Right kidney (tissue), 9 donors: ENCODE results near the gene ADIG.

ENCODE experiments used
- DNase-seq: peaks from one replicate; pipeline ENCODE4 v3.0.0-alpha.2; 2016
- long read RNA-seq, 8 donors: transcript quantifications; one replicate each; lab custom pipeline, GENCODE V29; 2026

Gene ADIG
- long read RNA-seq, donor 1, result 0 reads
- long read RNA-seq, donor 2, result 0 reads
- long read RNA-seq, donor 3, result 0 reads
- long read RNA-seq, donor 4, result 0 reads
- long read RNA-seq, donor 5, result 0 reads
- long read RNA-seq, donor 6, result 0 reads
- long read RNA-seq, donor 7, result 0 reads
- long read RNA-seq, donor 8, result 0 reads

DNA sequence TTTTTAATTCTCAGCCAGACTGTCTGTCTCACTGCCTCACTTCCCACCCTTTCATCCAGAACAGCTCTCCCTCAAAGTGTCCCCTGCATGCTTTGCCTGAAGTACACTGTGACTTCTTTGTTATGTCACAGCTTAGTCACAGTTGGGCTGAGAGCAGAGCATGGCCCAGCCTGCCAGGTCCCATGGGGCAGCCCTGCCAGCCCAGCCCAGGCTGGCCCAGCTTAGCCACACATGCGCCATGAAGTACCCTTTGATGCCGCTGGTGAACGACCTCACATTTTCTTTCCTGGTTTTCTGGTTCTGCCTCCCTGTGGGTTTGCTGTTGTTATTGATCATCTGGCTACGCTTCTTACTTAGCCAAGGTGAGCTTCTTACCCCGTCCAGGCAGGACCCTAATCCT lies at the start of gene ADIG:
ADIG (plus strand) TSS at position 185 of the 400 bp plus-strand sequence; CDS start at position 239, 54 bp downstream.
- DNase-seq, result no peak

DNA sequence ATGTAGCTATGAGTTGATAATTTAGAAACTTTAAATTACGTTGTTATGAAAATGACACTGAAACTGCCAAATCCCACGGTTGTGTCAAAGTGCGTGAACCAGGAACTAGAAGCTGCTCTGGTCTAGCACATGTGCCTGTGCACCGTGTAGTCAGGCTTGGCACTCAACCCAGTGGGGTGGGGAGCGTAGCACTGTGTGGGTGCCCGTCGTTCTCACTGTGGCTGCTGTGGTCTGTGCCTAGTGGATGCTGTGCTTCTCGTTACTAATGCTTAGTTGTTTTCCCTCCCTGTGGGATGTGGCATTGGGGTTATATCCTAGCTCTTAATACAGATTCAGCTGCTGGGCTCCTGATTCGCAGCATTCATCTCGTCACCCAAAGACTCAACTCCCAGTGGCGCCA lies 46.2 kb upstream of the ADIG start:
- no peak for DNase-seq

DNA sequence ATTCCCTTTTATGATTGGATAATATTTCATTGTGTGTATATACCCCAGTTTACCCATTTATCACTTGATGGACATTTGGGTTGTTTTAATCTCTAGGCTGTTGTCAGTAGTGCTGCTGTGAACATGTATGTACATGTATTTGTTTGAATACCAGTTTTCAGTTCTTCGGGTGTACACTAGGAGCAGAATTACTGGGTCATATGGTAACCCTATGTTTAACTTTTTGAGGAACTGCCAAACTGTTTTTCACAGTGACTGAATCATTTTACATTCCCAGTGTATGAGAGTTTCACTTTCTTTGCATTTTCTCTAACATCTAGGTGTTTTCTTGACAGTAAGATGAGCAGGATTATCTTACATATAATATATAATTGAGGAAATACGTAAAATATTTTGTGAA lies 44.7 kb upstream of the ADIG start:
- no peak for DNase-seq

DNA sequence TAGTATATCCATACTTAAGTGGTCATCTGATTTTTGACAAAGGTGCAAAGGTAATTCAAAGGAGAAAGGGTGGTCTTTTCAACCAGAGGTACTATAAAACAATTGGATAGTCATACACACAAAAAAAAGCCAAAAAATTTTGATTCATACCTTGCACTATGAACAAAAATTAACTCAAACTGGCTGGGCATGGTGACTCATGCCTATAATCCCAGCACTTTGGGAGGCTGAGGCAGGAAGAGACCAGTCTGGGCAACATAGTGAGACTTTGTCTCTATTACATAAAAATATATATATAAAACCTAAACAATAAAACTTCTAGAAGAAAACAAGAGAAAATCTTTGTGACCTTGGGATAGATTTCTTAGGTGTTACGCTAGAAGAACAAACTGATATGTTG lies 43.8 kb upstream of the ADIG start:
- DNase-seq, result no peak

DNA sequence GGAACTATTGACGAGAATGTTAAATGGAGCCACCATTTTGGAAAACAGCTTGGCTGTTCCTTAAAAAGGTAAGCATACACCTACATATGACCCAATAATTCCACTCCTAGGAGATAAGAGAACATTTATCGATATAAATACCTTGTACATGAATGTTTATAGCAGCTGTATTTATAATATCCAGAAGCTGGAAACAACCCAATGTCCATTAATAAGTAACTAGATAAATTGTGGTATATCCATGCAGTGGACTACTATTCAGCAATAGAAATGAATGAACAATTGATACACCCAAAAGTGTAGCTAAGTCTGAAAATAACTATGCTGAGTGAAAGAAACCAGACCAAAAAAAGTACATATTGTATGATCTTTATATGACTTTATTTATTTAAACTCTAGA lies 42.2 kb upstream of the ADIG start:
- DNase-seq, result no peak

DNA sequence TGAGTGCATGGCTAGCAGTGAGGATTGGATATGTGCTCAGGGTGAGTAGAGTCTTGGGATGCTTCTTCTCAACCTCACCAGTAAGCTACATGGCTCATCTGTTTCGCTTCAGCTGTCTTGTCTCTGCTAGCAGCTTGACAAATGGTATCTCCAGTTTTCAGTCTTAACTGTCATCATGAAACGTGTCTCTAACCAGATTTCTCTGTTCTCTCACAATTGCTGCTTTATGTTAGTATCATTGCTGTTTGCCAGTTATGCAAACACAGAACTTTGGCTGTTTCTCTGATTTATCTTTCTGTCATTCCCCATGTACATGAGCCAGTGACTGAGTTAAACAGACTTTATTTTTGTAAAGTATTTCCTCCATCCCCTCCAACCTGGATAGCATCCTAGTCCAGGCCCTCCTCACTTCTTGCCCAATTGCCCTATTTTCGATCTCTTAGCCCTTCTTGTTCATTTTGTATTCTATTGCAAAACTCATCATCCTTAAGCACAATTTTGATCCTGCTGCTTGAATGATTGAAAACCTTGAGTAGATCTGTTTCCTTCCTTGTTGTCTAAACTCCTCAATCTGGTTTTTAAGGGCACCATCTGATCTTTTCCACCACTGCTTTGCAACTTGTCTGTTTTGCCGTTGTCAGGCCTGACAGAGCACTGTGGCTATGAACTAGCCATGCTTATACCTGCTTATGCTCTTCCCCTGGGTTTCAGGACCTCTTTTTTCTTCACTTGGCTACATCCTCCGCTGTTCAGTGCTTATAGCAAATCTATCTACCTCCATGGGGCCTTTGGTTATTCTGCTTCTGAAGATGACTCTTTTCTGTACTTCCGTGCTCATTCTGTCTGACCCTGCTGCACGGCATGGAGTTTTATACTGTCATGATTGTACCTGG lies 37.7 kb upstream of the ADIG start:
- no peak for DNase-seq

DNA sequence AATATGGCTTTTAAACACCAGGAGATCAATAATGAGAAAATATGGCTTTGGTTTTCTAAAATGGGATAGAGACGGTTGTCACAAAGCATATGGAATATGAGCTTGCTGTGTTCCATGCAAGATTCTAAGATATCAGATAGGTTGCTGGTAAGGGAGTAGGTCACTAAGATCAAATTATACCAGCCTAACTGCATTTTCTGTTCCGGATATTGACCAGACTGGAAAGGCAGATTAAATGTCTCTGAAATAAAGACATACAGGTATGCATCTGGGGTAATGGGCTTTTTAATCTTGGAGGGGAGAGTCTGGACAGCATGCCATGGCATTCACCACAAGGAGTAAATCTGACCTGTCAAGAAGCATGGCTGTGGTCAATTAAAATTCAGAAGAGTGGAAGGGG lies 35.2 kb upstream of the ADIG start:
- no peak for DNase-seq

DNA sequence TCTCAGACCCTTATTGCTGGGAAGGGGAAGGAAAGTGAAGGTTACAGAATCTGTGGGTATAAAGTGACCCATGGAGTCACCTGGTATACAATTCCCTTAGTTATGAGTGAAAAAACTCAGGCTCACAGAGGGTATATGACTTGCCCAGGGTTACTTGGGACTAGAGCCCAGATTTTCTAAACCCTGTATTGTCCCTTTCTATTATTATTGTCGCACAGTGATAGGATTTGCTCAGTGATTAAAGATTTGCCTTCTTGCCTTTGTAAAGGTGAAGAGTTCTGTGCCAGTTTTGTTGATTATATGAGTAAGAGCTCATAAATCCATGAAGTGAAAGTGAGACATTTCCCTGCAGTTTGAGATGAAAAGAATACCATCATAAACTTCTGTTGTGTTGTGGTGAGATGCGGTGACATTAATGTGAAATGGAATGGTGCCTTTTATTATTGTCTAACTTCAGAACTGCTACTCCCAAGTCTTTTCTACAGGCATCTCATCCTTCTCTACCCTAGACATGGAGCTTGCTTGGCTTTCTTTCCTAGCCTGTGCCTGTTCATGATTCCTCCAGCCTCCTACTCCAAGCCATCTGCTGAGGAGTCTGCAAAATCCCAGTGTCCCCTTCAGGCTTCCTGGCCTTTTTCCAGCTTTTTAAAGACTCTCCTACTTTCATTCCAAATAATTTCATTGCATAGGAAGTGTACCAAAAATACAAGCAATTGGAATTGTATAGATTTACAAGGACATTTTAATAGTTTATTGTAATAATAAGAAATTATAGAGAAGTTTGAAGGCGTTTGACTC lies 33.5 kb upstream of the ADIG start:
- no peak for DNase-seq

DNA sequence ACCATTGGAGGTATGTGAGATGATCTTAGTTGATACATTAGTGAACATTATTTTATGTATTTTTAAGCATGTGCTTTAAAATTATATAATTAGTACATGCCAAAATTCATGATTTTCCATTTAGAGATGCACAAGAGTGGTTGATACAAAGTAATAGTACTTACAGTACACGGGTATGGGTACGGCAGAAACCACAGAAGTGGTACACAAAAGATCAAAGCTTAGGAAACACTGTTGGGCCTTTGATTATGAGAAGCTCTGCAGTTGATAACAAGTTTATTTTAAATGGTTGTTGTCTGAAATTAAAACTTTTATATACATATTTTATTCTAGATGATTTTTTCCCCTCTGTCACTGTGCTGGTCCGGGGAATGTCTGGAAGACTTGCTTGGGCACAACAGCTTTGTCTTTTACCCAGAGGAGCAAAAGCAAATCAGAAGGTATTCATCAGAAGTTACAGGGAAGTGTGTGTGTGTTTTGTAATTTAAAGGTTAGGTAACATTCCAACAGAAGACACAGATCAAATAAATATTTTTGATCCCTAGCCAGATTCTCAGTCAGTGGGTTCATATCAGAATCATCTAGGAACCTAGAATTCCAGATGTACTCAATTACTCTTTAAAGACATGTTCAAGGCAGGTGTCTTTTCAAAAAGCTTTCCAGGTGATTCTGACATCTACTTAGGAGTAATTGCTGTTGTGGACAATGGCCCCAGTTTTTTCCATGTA lies 32.5 kb upstream of the ADIG start:
- no peak for DNase-seq

DNA sequence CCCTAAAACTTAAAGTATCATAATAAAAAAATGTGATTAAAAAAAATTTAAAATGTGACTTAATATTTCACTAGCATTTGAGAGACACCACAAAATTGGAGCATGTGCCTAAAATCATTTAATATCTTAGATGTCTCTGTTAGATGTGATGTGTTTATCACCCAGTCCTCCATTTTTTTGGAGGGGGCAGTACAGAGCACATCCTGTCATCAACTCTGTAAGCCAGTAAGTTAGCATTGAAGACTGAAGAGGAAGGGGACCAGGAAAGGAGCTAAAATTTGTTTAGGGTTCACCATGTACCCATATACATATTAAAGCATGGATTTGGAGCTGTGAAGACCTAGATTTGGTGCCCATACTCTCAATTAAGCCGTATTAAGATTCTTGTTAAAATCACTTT lies 30.7 kb upstream of the ADIG start:
- no peak for DNase-seq

DNA sequence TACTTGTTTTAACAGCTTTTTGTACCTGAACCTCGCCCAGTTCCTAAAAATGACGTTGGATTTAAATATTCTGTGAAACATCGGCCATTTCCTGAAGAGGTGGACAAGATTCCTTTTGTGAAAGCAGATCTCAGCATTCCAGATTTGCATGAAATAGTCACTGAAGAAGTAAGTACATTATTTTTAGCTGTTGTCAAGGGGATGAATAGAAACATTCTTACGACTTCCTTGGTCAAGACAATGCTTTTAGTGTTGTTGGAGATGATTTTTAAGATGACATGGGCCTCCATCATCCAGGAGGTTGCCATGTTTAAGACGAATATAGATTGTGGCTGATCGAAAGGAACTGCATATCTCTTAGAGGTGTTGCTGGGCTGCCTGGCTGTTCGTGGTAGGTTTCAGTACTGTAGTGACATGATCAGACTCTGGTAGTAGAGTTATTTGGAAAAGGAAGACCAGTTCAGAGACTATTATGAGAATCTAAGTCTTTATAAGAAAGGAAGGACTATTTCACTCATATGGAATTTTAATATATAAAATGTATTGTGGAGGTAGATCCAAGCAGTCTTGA lies 29.9 kb upstream of the ADIG start:
- DNase-seq, result no peak

DNA sequence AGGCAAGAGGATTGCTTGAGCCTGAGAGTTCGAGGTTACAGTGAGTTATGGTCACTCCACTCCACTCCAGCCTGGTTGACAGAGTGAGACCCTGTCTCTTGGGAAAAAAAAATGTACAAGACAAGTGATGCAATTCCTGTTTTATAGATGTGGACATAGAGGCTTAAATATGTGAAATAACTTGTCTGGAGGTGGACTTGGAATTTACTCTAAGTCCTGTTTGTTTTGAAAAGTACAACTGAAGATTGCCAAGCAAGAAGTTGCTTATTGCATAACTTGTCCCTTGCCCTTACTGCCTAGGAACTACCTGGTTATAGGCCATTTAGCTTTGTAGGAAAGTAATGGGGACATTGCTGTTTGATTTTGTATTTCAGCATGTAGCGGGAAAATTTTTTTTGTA lies 26.0 kb upstream of the ADIG start:
- DNase-seq, result no peak

DNA sequence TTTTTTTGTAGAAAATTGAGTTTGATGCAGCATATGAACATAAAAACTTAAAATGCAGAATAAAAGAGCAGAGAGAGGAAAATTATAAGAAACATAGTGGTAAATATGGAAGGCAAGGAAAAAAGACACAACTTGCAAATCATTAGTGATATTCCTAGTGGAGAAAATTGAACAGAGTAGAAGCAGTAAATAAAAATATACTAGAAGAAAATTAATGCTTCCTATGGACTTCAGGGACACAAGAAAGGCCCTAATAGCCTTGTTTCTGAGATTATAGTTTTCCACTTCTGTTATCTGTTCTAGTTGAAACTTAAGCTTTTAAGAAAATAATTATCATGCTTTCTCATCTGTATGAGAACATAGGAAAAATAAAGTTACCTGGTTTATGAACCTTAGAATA lies 25.6 kb upstream of the ADIG start:
- DNase-seq, result no peak

DNA sequence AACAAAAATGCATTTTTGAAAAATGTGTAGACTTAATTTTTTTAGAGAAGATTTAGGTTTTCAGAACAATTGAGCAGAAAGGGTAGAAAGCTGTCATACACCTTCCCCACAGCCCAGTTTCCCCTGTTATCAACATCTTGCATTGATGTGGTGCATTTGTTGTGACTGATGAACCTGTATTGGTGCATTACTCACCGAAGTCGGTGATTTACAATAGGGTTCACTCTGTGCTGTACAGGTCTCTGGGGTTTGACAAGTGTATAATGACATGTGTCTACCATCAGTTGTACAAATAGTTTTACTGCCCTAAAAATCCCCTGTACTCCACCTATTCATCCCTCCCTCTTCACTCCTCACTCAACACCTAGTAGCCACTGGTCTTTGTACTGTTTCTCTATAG lies 23.8 kb upstream of the ADIG start:
- DNase-seq, result no peak

DNA sequence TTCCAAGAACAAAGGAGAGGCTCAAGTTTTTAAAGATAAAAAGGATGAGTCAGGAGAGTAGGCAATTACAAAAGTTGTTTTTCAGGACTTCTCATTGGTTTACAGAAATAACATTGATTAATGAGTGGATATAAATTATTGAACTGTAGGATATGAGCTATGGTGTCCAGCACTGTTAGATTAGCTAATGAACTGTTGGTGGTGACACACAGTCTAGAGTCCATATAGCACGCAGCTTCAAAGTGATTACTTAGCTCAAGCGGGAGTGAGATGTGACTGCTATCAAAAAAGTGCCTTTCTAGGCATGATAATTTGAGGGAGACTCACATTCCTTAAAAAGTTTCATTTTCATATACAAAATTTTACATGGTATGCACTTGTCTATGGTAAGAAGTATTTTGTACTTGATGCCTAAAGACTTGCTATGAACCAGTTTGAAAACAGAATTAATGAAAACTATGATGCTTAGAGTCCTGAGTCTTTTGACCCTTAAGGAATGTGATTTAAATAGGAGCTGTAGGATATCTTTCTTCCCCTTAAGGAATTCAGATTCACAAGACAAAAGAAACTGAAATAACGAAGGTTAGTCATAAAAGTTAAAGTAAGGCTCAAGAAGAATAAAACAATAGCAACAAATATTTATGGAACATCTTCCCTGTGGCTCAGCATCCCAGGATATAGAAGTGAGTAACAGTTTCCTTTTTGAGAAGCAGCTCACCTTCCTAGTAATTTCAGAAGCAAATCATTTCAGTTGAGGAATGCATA lies 22.2 kb upstream of the ADIG start:
- DNase-seq, result no peak

DNA sequence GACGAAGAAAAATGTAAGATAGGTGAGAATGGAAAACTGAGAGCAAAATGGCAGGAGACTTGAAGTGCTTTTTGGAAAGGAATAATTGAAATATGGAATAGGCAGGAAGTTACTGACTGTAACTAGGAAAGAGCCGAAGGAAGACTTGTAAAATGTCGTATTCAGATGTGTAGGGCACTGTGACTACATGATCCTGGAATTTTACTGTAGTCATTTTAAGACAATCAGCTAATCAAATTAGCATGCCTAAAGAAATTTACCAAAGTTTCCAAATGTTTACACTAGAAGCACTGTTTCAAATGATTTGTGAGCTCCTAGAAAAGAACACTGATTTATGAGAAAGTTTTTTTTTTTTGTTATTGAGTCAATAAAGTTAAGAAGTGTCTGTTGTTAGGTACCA lies 21.2 kb upstream of the ADIG start:
- no peak for DNase-seq

DNA sequence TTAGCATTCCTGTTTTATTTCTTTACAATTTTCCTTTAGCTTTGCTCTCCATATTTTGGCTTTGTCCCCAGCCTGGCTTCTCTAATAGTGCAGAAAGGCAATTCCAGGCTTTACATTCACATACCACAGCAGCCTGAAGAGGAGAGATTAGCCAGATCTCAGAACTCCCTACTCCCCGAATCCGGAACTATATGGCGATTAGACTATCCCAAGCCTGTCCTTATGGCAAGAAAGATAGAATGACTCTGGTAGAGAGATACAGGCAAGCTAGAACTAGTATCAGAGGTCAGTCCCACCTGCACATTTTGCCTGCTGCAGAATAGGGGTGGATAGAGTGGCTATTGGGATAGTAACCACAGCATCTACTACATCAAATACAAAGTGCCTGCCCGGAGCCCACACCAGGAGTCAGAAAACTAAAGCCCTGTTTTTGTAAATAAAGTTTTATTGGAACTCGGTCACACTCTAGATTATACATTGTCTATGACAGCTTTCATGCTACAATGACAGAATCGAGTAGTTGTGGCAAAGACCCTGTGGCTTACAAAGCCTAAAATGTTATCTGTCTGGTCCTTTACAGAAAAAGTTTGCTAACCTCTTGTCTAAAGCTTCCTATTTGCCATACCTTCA lies 17.1 kb upstream of the ADIG start:
- no peak for DNase-seq

DNA sequence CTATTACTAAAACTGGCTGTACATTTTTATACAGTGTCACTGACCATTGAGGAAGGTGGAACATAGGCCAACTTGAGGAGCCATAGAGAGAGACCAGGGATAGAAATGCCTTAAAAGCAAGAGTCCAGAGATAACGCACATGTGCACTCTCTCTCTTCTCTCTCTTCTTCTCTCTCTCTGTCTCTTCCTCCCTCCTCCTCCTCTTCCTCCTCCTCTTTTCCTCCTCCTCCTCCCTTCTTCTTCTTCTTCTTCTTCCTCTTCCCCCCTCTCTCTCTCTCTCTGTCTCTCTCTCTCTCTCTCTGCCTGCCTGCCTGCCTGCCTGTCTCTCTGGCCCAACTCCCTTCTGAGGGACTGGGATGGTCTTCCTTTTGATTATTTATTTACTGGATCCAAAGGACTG lies 16.3 kb upstream of the ADIG start:
- DNase-seq, result no peak

DNA sequence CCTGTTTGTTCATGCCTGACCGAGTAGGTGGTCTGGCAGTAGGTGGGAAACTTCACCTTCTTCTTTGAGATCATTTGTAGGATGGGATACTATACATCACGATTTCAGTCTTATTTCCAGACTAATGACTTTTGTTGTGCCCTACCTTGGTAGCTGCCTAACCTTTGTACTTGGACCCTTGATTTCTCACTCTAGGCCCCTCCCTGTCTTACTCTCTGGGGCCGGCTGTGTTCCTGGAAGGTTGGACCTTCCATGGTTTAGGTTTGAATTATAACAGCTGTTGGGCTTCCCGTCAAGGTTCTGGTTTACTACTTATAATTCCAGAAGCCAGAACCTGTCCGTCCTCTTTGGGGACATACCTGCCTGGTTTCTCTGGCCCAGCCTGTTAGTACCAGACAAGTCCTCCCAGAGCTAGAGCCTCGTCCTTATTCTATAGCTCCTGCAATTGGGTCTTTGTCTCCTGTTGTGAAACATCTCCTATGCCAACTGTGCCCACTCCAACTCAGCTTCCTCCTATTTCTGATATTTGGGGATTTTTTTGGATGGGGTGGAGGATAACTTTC lies 14.9 kb upstream of the ADIG start:
- DNase-seq, result no peak

DNA sequence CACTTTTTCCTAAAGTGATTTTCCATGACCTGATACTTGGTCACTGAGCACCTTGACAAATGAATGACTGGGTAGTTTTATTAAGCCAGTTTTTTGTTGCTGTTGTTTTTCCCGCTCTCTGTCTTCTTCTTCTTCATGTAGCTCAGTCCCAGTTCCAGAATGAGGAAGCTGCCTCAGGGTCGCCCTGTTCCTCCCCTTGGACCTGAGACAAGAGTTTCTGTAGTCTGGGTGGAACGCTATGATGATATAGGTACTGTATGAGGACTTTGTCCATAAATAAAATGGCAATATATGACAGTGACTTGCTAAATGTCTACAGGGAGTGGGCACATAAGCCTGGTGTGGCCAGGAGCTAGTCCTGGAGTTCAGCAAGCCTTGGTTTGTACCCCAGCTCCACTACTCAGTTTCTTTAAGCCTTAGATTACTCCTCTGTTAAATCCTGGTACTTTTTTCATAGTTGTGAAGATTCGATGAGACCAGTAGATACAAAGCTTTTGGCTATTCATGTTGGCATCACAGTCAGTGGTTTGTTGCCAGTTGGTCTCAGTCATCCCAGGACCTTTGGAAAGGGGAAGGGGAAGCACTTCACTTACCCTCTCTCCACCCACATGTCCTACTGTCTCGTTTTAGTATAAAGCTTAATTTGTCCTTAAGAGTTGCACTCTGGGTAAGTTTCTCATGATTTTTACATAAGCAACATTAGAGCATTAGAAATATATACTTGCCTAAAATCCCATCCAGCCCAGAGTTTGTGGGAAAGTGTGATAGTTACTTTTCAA lies 11.1 kb upstream of the ADIG start:
- DNase-seq, result no peak
